ENCODE measurements around the gene CEMIP.

DNA sequence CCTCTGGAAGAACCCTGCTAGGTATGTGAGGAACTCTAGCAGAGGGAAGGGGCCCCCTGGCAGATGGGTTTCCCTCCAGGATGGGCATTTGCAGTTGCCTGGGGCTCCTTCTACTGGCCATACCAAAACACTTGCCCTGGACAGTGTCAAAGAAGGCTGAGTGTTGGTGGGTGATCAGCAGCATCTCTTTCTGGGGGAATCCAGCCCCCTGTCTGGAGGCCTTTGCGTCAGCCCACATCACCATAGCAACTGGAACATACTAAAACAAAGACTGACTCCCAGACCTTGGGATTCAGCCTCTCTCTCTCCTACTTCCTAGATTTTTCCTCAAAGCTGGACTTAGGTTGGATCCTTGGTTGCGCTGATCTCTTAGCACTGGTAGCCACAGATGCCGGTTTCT is 8.1 kb downstream of the CEMIP start:
- TF ChIP-seq POLR2A (IDR thresholded peaks at IDR 0.05) = no peak
- TF ChIP-seq, protein P1, sequence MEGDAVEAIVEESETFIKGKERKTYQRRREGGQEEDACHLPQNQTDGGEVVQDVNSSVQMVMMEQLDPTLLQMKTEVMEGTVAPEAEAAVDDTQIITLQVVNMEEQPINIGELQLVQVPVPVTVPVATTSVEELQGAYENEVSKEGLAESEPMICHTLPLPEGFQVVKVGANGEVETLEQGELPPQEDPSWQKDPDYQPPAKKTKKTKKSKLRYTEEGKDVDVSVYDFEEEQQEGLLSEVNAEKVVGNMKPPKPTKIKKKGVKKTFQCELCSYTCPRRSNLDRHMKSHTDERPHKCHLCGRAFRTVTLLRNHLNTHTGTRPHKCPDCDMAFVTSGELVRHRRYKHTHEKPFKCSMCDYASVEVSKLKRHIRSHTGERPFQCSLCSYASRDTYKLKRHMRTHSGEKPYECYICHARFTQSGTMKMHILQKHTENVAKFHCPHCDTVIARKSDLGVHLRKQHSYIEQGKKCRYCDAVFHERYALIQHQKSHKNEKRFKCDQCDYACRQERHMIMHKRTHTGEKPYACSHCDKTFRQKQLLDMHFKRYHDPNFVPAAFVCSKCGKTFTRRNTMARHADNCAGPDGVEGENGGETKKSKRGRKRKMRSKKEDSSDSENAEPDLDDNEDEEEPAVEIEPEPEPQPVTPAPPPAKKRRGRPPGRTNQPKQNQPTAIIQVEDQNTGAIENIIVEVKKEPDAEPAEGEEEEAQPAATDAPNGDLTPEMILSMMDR (IDR thresholded peaks at IDR 0.05) = no peak
